GM04504 (cell line): ENCODE data around the gene MXD4.
A peak's percentile ranks its signal among the peaks of the same experiment; 100 is the strongest.

Source experiments
- DNase-seq: peaks from one replicate; pipeline ENCODE4 v3.0.0-alpha.2; 2012; ENCODE audit warnings: low read depth

Gene MXD4

GRCh38 chr4:2291705-2292645 is 30.1 kb upstream of the MXD4 start:
- no peak for DNase-seq

GRCh38 chr4:2290974-2291704 is 29.2 kb upstream of the MXD4 start:
- no peak for DNase-seq

- no peak for DNase-seq
Measured at GRCh38 chr4:2290488-2290887, 28.6 kb upstream of the MXD4 start.

GRCh38 chr4:2289955-2290333 is 28.0 kb upstream of the MXD4 start:
- DNase-seq = no peak

GRCh38 chr4:2289311-2289954 is 27.5 kb upstream of the MXD4 start:
- DNase-seq = no peak

- no peak for DNase-seq
Measured at GRCh38 chr4:2288051-2288541, 26.2 kb upstream of the MXD4 start.

- no peak for DNase-seq
Measured at GRCh38 chr4:2287594-2287915, 25.6 kb upstream of the MXD4 start.

- no peak for DNase-seq
Measured at GRCh38 chr4:2286904-2287593, 25.1 kb upstream of the MXD4 start.

GRCh38 chr4:2285613-2286381 is 23.9 kb upstream of the MXD4 start:
- no peak for DNase-seq

- DNase-seq = peak; percentile 29
Measured at GRCh38 chr4:2284934-2285612, 23.2 kb upstream of the MXD4 start.

- DNase-seq = no peak
Measured at GRCh38 chr4:2284161-2284933, 22.4 kb upstream of the MXD4 start.

GRCh38 chr4:2283199-2283711 is 21.3 kb upstream of the MXD4 start:
- no peak for DNase-seq

GRCh38 chr4:2281575-2282343 is 19.9 kb upstream of the MXD4 start:
- no peak for DNase-seq

GRCh38 chr4:2280531-2281300 is 18.8 kb upstream of the MXD4 start:
- no peak for DNase-seq

- DNase-seq = no peak
Measured at GRCh38 chr4:2277956-2278355, 16.0 kb upstream of the MXD4 start.

GRCh38 chr4:2276581-2277325 is 14.8 kb upstream of the MXD4 start:
- no peak for DNase-seq

GRCh38 chr4:2275546-2276251 is 13.8 kb upstream of the MXD4 start:
- DNase-seq = no peak
